Osteoblast (primary cell): ENCODE results near the gene IMP3. TPM values are rescaled to one million over a fixed set of nuclear protein-coding genes. Genes with fewer than 3 reads are reported as not detected.
A peak's percentile ranks its signal among the peaks of the same experiment; 100 is the strongest.
"Not testable (repeated sequence)": the region's sequence is repeated elsewhere in the genome, so short reads cannot be mapped to it uniquely, and the experiment has no call there.

ENCODE experiments used
- DNase-seq: peaks from one replicate; pipeline ENCODE4 v3.0.0; 2011; ENCODE audit warnings: low spot score, mixed read lengths; ENCODE audit not compliant: insufficient read length; ENCODE audit errors: missing footprints
- H2AFZ ChIP-seq: 2 replicates; pipeline ENCODE4 v1.6.0; 2011; ENCODE audit warnings: mild to moderate bottlenecking, low read length
- H3K27ac ChIP-seq: 2 replicates; pipeline ENCODE4 v1.5.1; 2011; ENCODE audit warnings: mild to moderate bottlenecking, low read depth, low read length, moderate library complexity
- H3K27me3 ChIP-seq: 2 replicates; pipeline ENCODE4 v1.6.0; 2012; ENCODE audit warnings: mild to moderate bottlenecking, control low read depth, inconsistent platforms, low read length, moderate library complexity; ENCODE audit not compliant: insufficient read depth
- H3K36me3 ChIP-seq: 2 replicates; pipeline ENCODE4 v1.5.1; 2011; ENCODE audit warnings: mild to moderate bottlenecking, low read length, control low read depth, moderate library complexity; ENCODE audit not compliant: insufficient read depth
- H3K4me1 ChIP-seq: 2 replicates; pipeline ENCODE4 v1.5.1; 2011; ENCODE audit warnings: mild to moderate bottlenecking, low read length, control low read depth, moderate library complexity; ENCODE audit not compliant: insufficient read depth
- H3K4me2 ChIP-seq: 2 replicates; pipeline ENCODE4 v1.6.0; 2011; ENCODE audit warnings: mild to moderate bottlenecking, low read length; ENCODE audit not compliant: insufficient read depth
- H3K4me3 ChIP-seq: fragments of 200-600 bp; sonication (generic); 3 replicates; pipeline ENCODE4 v1.5.1; 2012; ENCODE audit warnings: mild to moderate bottlenecking, low read length, inconsistent platforms; ENCODE audit not compliant: insufficient read depth
- H3K79me2 ChIP-seq: 2 replicates; pipeline ENCODE4 v1.6.0; 2012; ENCODE audit warnings: mild to moderate bottlenecking, low read length, control low read depth, inconsistent platforms; ENCODE audit not compliant: insufficient read depth
- H3K9me3 ChIP-seq: 2 replicates; pipeline ENCODE4 v1.5.1; 2011; ENCODE audit warnings: low read depth, low read length, control low read depth
- H4K20me1 ChIP-seq: 2 replicates; pipeline ENCODE4 v1.6.0; 2012; ENCODE audit warnings: mild to moderate bottlenecking, low read length, control low read depth; ENCODE audit not compliant: insufficient read depth
- CTCF ChIP-seq: IDR thresholded peaks from 2 replicates; pipeline ENCODE4 v1.5.1; 2011; ENCODE audit warnings: mild to moderate bottlenecking, low read depth, low read length, moderate library complexity; ENCODE audit errors: extremely low read depth
- total RNA-seq: library from RNA; depleted of rRNA; stranded (reverse); fragments of >200 nt; gene quantifications from 2 replicates; pipeline ENCODE4 v1.2.3, GENCODE V29; 2012

Gene IMP3
- total RNA-seq, 1 donor: 64.4 TPM

DNA sequence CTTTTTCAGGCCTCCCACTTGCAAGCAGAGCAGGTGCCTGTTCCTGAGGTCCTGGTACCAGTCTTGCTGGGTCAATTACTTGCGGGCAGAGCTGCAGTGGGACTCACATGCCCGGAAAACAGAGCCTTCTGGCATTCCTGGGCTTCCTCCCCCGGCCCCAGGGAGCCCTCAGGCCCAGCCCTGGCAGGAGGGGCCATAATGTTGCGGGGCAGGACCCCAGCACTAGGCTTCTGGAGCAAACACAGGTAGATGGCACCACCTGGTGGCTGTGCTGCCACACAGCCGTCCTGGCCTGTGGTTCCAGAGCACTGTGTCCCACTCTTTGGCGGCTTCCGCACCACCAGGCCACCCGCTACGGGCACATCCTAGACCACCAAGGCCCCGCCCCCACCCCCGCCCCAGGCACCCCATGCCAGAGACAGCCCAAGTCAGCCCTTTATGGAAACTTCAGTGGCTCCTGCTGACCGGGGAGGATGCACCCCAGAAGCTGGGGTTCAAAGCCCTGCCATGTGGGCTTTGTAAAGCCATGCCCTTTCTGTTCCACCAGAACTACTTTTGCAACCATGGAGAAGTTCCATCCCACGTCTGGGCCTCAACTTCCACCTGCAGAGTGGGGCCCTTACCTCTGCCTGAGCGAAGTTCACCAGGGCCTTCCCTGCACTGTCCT is 43.8 kb upstream of the IMP3 start:
- not testable (repeated sequence) for H2AFZ ChIP-seq, H3K27me3 ChIP-seq, H3K9me3 ChIP-seq, H3K4me1 ChIP-seq, H3K36me3 ChIP-seq, H3K4me3 ChIP-seq, H3K79me2 ChIP-seq, H3K27ac ChIP-seq, H4K20me1 ChIP-seq, H3K4me2 ChIP-seq
- DNase-seq: peak; percentile 96
- TF ChIP-seq CTCF: peak; percentile 57

DNA sequence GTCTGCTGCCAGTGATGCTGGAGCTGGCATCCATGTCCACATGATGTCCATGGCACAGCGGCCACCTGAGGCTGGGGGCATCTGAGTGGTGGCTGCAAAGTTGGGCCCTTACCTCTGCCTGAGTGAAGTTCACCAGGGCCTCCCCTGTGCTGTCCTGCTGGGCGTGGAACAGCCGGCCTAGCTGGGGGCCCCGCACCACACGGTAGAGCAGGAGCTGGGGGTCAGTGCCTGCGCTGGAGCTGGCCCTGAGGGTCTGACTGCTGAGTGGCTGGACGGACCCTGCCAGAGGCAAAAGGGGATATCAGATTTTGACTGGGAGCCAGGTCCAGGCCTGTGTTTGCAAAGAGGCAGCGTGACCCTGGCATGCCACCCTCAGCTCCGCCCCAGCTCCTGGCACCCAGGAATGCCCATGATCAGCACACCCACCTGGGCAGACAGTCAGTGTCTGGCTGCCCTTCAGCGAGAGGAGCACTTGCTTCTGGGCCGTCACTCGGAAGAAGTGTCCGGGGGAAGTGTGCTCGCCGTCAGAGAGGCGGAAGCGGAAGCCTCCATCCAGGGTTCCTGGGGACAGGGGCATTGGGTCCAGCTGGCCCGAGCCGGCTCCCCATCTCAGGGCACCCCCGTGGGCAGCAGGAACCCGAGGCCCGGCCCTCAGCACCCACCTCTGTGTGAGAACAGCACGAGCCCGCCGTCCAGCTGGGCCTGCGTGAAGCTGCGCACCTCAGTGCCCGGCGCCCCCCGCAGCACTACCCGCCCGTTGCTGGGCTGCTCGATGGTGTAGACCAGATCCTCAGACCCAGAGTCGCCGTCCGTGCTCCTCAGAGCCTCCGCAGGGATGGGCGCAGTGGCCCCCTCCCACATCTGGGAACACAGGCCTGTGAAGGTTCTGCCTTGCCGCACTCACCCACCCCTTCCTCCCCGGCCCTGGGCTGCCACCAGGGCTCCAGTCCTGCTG is 42.4 kb upstream of the IMP3 start:
- Histone ChIP-seq H3K36me3 (no peaks in the 10 kb centered on the region), H3K9me3 (no peaks in the 10 kb centered on the region), H3K4me3 (no peak overlapping the region), H3K27ac (no peak overlapping the region), H4K20me1 (peaks cover 2% of the 10 kb centered on the region), H3K4me1 (no peaks in the 10 kb centered on the region), H3K27me3 (no peaks in the 10 kb centered on the region), H3K4me2 (no peak overlapping the region), H2AFZ (no peak overlapping the region), H3K79me2 (peaks cover 3% of the 10 kb centered on the region)
- peak; percentile 59 for DNase-seq
- TF ChIP-seq CTCF: no peak

GRCh38 chr15:75680007-75680789 is 40.2 kb upstream of the IMP3 start:
- no peak overlapping the region for H3K4me3 ChIP-seq
- no peak for TF ChIP-seq CTCF
- peaks cover 3% of the 10 kb centered on the region for H3K79me2 ChIP-seq
- no peak overlapping the region for H3K4me2 ChIP-seq
- H3K27ac ChIP-seq: no peak overlapping the region
- no peak overlapping the region for H2AFZ ChIP-seq
- no peaks in the 10 kb centered on the region for H3K4me1 ChIP-seq
- H3K36me3 ChIP-seq: no peaks in the 10 kb centered on the region
- H3K9me3 ChIP-seq: no peaks in the 10 kb centered on the region
- H3K27me3 ChIP-seq: no peaks in the 10 kb centered on the region
- H4K20me1 ChIP-seq: no peaks in the 10 kb centered on the region
- DNase-seq: peak; percentile 80

- peaks cover 13% of the 10 kb centered on the region for H3K4me1 ChIP-seq
Observed at GRCh38 chr15:75678324-75678690, 38.3 kb upstream of the IMP3 start.

More at GRCh38 chr15:75678324-75678690, 38.3 kb upstream of the IMP3 start:
- not testable (repeated sequence) for DNase-seq, H3K27ac ChIP-seq, H3K36me3 ChIP-seq, H4K20me1 ChIP-seq, H3K4me3 ChIP-seq, H3K4me2 ChIP-seq, H3K27me3 ChIP-seq, H3K9me3 ChIP-seq, H3K79me2 ChIP-seq, H2AFZ ChIP-seq
